Panc1 (cell line): Measurements from ENCODE around the gene FADS2. TPM values are rescaled to one million over a fixed set of nuclear protein-coding genes. Genes with fewer than 3 reads are reported as not detected.

Experiments
- ATAC-seq: fragments of 200-7000 bp; cut with Tn5 transposase; 2 replicates; pipeline ENCODE4 v1.9.1; 2020; ENCODE audit warnings: mild to moderate bottlenecking, moderate library complexity
- BruUV-seq: library from RNA; stranded (reverse); fragments of 400-500 nt; replicated peaks from 2 replicates; lab custom pipeline; 2021; lab: Mats Ljungman, UMichigan
- CTCF ChIA-PET: fragments of 300-600 bp; sonication (Branson Sonifier 250); formaldehyde crosslinking; loops from one replicate; lab custom pipeline; 2022; ENCODE audit warnings: antibody characterized with exemption; lab: Charles Lee
- POLR2A ChIA-PET: fragments of 300-600 bp; sonication (Branson Sonifier 250); formaldehyde crosslinking; loops from one replicate; lab custom pipeline; 2022; ENCODE audit warnings: antibody characterized with exemption; lab: Charles Lee
- DNase-seq: peaks from one replicate; pipeline ENCODE4 v3.0.0-alpha.2; 2010; ENCODE audit warnings: low read depth, low spot score
- H3K27ac ChIP-seq: 2 replicates; pipeline ENCODE4 v1.5.1; 2011; ENCODE audit warnings: mild to moderate bottlenecking, low read length, inconsistent platforms
- H3K27me3 ChIP-seq: fragments of 200-500 bp; sonication (Bioruptor generic); 2 replicates; pipeline ENCODE4 v1.6.0; 2014; ENCODE audit warnings: low read length, inconsistent platforms; ENCODE audit not compliant: control insufficient read depth, insufficient read depth
- H3K36me3 ChIP-seq: fragments of 200-500 bp; sonication (Bioruptor generic); 2 replicates; pipeline ENCODE4 v1.5.1; 2014; ENCODE audit warnings: inconsistent platforms, mild to moderate bottlenecking, low read length, moderate library complexity; ENCODE audit not compliant: control insufficient read depth, insufficient read depth
- H3K4me1 ChIP-seq: 2 replicates; pipeline ENCODE4 v1.5.1; 2011; ENCODE audit warnings: inconsistent platforms, mild to moderate bottlenecking, low read length, moderate library complexity; ENCODE audit not compliant: control insufficient read depth, insufficient read depth
- H3K4me3 ChIP-seq, 2 experiments: 2 replicates each; pipeline ENCODE4 v1.5.1; 2011 to 2012; ENCODE audit warnings: low read depth in 2 of 2, low read length in 2 of 2, mild to moderate bottlenecking in 2 of 2, inconsistent platforms in 1 of 2, moderate library complexity in 1 of 2
- H3K9me3 ChIP-seq: fragments of 200-500 bp; sonication (Bioruptor generic); 2 replicates; pipeline ENCODE4 v1.5.1; 2014; ENCODE audit warnings: low read depth, mild to moderate bottlenecking, inconsistent platforms, low read length, moderate library complexity; ENCODE audit not compliant: control insufficient read depth, insufficient read depth
- POLR2AphosphoS5 ChIP-seq: IDR thresholded peaks from 2 replicates; pipeline ENCODE4 v1.6.1; 2012; ENCODE audit warnings: mild to moderate bottlenecking, low read depth, low read length, moderate library complexity
- SIN3A ChIP-seq: IDR thresholded peaks from 2 replicates; pipeline ENCODE4 v1.6.1; 2012; ENCODE audit warnings: low read depth, mild to moderate bottlenecking, low read length, moderate library complexity, borderline replicate concordance; ENCODE audit not compliant: insufficient read depth
- TCF7L2 ChIP-seq: IDR thresholded peaks from 2 replicates; pipeline ENCODE4 v1.6.1; 2011; ENCODE audit warnings: mild to moderate bottlenecking, low read depth, low read length, inconsistent platforms
- in situ Hi-C: cut with HindIII; loops from 2 replicates; pipeline ENCODE4 v1.10.0; 2016; ENCODE audit warnings: low sequenced_read_pairs, low pct_unique_long_range_greater_than_20kb
- intact Hi-C: fragments of 100-400 bp; cut with micrococcal nuclease; formaldehyde crosslinking; loops from one replicate; pipeline ENCODE4 v1.10.0; 2022; ENCODE audit not compliant: unreplicated experiment
- total RNA-seq: library from RNA; stranded (reverse); gene quantifications from one replicate; pipeline ENCODE4 v1.2.1, GENCODE V29; 2021; ENCODE audit not compliant: unreplicated experiment
- TF ChIP-seq, protein P1 (sequence below), 2 experiments: IDR thresholded peaks; 2 replicates each; pipeline ENCODE4 v1.6.1; 2011 to 2012; ENCODE audit warnings: low read depth in 2 of 2, control low read depth in 1 of 2, low read length in 1 of 2, mild to moderate bottlenecking in 1 of 2, moderate library complexity in 1 of 2; ENCODE audit not compliant: insufficient read depth in 1 of 2
- TF ChIP-seq, protein P2 (sequence below): fragments of 450-650 bp; IDR thresholded peaks from 2 replicates; pipeline ENCODE4 v1.5.1; 2017; ENCODE audit warnings: mild to moderate bottlenecking

Gene FADS2
- total RNA-seq, 1 experiment from 2014 or later = 679 TPM

DNA sequence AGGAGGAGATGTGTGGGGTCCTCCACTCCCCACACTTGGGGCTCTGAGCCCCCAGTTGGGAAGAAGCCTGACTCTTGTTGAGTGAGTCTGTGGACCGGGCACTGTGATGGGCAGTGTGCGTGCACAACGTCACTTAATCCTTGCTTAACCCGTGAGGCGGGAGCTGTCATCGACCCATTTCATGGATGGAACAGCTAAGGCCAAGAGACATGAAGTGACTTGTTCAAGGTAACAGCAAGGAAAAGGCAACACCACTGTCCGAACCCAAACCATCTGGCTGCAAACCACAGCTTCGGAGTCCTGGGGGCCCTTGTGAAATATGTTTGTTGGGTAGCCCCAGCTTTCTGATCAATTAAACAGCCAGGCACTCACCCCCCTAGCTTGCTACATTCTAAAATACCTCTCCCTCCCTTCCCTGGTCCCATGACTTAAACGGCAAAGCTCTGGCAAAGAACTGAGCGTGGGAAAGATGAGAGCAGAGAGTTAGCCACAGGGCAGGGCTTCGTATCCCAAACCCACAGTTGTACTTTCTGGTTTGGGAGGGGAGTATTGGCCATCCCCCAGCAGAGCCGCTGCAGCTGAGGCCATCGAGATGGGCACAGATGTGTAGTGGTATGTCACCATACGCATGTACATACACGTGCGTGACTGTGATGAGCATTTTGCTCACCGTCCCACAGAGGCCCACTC, 26.3 kb downstream of the FADS2 start:
- H3K9me3 ChIP-seq = no peaks in the 10 kb centered on the region
- no peak for TF ChIP-seq TCF7L2
- no peak for TF ChIP-seq SIN3A
- no peak for TF ChIP-seq POLR2AphosphoS5
- TF ChIP-seq, protein P1, sequence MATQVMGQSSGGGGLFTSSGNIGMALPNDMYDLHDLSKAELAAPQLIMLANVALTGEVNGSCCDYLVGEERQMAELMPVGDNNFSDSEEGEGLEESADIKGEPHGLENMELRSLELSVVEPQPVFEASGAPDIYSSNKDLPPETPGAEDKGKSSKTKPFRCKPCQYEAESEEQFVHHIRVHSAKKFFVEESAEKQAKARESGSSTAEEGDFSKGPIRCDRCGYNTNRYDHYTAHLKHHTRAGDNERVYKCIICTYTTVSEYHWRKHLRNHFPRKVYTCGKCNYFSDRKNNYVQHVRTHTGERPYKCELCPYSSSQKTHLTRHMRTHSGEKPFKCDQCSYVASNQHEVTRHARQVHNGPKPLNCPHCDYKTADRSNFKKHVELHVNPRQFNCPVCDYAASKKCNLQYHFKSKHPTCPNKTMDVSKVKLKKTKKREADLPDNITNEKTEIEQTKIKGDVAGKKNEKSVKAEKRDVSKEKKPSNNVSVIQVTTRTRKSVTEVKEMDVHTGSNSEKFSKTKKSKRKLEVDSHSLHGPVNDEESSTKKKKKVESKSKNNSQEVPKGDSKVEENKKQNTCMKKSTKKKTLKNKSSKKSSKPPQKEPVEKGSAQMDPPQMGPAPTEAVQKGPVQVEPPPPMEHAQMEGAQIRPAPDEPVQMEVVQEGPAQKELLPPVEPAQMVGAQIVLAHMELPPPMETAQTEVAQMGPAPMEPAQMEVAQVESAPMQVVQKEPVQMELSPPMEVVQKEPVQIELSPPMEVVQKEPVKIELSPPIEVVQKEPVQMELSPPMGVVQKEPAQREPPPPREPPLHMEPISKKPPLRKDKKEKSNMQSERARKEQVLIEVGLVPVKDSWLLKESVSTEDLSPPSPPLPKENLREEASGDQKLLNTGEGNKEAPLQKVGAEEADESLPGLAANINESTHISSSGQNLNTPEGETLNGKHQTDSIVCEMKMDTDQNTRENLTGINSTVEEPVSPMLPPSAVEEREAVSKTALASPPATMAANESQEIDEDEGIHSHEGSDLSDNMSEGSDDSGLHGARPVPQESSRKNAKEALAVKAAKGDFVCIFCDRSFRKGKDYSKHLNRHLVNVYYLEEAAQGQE (IDR thresholded peaks at IDR 0.05; ENCODE audit: insufficient read depth in 1 of 2, low read depth in 2 of 2, low read length in 1 of 2) = no peak
- TF ChIP-seq, protein P2, sequence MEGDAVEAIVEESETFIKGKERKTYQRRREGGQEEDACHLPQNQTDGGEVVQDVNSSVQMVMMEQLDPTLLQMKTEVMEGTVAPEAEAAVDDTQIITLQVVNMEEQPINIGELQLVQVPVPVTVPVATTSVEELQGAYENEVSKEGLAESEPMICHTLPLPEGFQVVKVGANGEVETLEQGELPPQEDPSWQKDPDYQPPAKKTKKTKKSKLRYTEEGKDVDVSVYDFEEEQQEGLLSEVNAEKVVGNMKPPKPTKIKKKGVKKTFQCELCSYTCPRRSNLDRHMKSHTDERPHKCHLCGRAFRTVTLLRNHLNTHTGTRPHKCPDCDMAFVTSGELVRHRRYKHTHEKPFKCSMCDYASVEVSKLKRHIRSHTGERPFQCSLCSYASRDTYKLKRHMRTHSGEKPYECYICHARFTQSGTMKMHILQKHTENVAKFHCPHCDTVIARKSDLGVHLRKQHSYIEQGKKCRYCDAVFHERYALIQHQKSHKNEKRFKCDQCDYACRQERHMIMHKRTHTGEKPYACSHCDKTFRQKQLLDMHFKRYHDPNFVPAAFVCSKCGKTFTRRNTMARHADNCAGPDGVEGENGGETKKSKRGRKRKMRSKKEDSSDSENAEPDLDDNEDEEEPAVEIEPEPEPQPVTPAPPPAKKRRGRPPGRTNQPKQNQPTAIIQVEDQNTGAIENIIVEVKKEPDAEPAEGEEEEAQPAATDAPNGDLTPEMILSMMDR = no peak
- ATAC-seq (no peak), DNase-seq (no peak)
- BruUV-seq = no TSS peak
- peaks cover 4% of the 10 kb centered on the region; the same call in 1 of the 2 replicates for H3K4me1 ChIP-seq
- H3K27ac ChIP-seq = no peak overlapping the region
- ChIA-PET CTCF (no interaction called here), POLR2A (interaction anchor here (0.7 kb wide), 1 partner anchor 190 kb away, joined by 3 read pairs; no protein-coding TSS in a partner anchor)
- H3K36me3 ChIP-seq = peaks cover 2% of the 10 kb centered on the region; the same call in 1 of the 2 replicates
- H3K27me3 ChIP-seq = no peaks in the 10 kb centered on the region
- intact Hi-C loops (no loop called here), in situ Hi-C loops (no loop called here)
- no peak overlapping the region for H3K4me3 ChIP-seq

DNA sequence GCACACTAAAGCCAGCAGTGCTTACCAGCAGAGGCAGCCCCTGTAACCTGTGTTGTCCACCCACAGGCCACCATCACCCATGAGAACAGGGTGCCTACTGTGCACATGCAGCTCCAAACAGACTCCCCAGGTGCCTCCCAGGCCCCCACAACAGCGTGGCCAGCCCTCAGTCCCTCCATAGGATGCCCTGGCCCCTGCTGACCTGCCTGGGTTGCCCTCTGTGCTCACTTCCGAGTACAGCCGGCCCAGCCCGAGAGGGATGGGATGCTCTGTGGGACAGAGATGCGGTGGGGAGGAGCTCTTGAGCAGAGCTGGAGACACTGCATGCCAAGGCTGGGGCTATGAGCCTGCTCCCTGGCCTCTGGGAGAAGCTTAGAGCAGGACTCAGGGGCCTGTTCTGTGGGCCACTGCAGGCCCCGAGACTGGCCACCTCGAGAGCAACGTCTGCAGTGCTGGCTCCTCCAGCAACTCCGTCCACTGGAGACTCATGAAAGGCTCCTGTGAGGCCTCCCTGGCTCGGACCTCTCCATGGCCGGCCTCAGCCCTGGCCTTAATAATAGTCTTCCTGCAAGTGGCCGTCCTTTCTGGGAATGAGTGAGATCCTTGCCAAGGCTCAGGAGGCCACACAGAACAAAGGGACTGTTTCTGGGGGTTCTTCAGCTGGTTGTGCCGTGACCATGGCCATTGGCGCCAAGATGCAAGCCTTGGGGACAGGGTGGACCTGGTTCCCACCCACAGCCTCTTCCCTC, 27.0 kb downstream of the FADS2 start:
- Histone ChIP-seq H3K4me1 (peaks cover 4% of the 10 kb centered on the region; the same call in 1 of the 2 replicates), H3K36me3 (peaks cover 2% of the 10 kb centered on the region; the same call in 1 of the 2 replicates), H3K27ac (no peak overlapping the region), H3K4me3 (no peak overlapping the region), H3K9me3 (no peaks in the 10 kb centered on the region), H3K27me3 (no peaks in the 10 kb centered on the region)
- TF ChIP-seq, protein P2 = no peak
- TF ChIP-seq, protein P1 (IDR thresholded peaks at IDR 0.05; ENCODE audit: insufficient read depth in 1 of 2, low read depth in 2 of 2, low read length in 1 of 2) = no peak
- TF ChIP-seq POLR2AphosphoS5 = no peak
- no peak for TF ChIP-seq SIN3A
- TF ChIP-seq TCF7L2 = no peak
- no TSS peak for BruUV-seq
- POLR2A ChIA-PET = interaction anchor here (0.7 kb wide), 1 partner anchor 189 kb away, joined by 3 read pairs; no protein-coding TSS in a partner anchor
- DNase-seq = no peak
- intact Hi-C loops (no loop called here), in situ Hi-C loops (no loop called here)
- ATAC-seq = no peak
- CTCF ChIA-PET = no interaction called here
